Neural cell (in vitro differentiated cells): ENCODE measurements around the gene ABCG2. TPM values are rescaled to one million over a fixed set of nuclear protein-coding genes. Genes with fewer than 3 reads are reported as not detected.

Experiments
- H2AFZ ChIP-seq: fragments of 200-600, 300-800 bp; sonication (generic), shearing (Covaris generic); 2 replicates; pipeline ENCODE4 v1.6.0; 2014; ENCODE audit warnings: low read depth, mild to moderate bottlenecking, antibody characterized with exemption, low read length, moderate library complexity
- H3F3A ChIP-seq: fragments of 200-600 bp; shearing (Covaris generic); 2 replicates; pipeline ENCODE4 v1.6.1; 2016; ENCODE audit warnings: mild to moderate bottlenecking, moderate library complexity, mixed read lengths, antibody characterized with exemption, low read length; ENCODE audit not compliant: insufficient read depth, poor library complexity, severe bottlenecking
- H3K27ac ChIP-seq: fragments of 200-600, 300-800 bp; sonication (generic), shearing (Covaris generic); 2 replicates; pipeline ENCODE4 v1.5.1; 2014; ENCODE audit warnings: mild to moderate bottlenecking, low read length, moderate library complexity
- H3K27me3 ChIP-seq: fragments of 300-800, 200-600 bp; sonication (generic), shearing (Covaris generic); 2 replicates; pipeline ENCODE4 v1.6.0; 2014; ENCODE audit warnings: mild to moderate bottlenecking, low read depth, low read length, moderate library complexity; ENCODE audit not compliant: insufficient read depth
- H3K36me3 ChIP-seq: fragments of 300-800, 200-600 bp; sonication (generic), shearing (Covaris generic); 2 replicates; pipeline ENCODE4 v1.5.1; 2014; ENCODE audit warnings: mild to moderate bottlenecking, antibody characterized with exemption, low read length, moderate library complexity; ENCODE audit not compliant: insufficient read depth
- H3K4me2 ChIP-seq: fragments of 300-800, 200-600 bp; sonication (generic), shearing (Covaris generic); 2 replicates; pipeline ENCODE4 v1.6.0; 2014; ENCODE audit warnings: mild to moderate bottlenecking, low read length
- H3K4me3 ChIP-seq: fragments of 300-800, 200-600 bp; sonication (generic), shearing (Covaris generic); 2 replicates; pipeline ENCODE4 v1.5.1; 2014; ENCODE audit warnings: mild to moderate bottlenecking, low read length, moderate library complexity
- H3K79me2 ChIP-seq: fragments of 200-600 bp; shearing (Covaris generic); replicated peaks from 2 replicates; pipeline ENCODE4 v1.6.0; 2014; ENCODE audit warnings: mild to moderate bottlenecking, low read length, moderate library complexity; ENCODE audit not compliant: insufficient read depth
- H3K9ac ChIP-seq: fragments of 300-800, 200-600 bp; sonication (generic), shearing (Covaris generic); 2 replicates; pipeline ENCODE4 v1.6.1; 2016; ENCODE audit warnings: mild to moderate bottlenecking, low read length, mixed read lengths
- H3K9me2 ChIP-seq: fragments of 200-600 bp; shearing (Covaris generic); 2 replicates; pipeline ENCODE4 v1.6.1; 2016; ENCODE audit warnings: mild to moderate bottlenecking, low read length, mixed read lengths; ENCODE audit not compliant: insufficient read depth
- H3K9me3 ChIP-seq: fragments of 200-600, 300-800 bp; sonication (generic), shearing (Covaris generic); 2 replicates; pipeline ENCODE4 v1.6.1; 2016; ENCODE audit warnings: mild to moderate bottlenecking, mixed run types, low read length, moderate library complexity, mixed read lengths
- H4K20me1 ChIP-seq: fragments of 200-600 bp; shearing (Covaris generic); 2 replicates; pipeline ENCODE4 v1.6.1; 2016; ENCODE audit warnings: mild to moderate bottlenecking, mixed run types; ENCODE audit not compliant: insufficient read depth
- EP300 ChIP-seq: fragments of 450-650 bp; conservative IDR thresholded peaks from 2 replicates; pipeline ENCODE4 v1.6.1; 2014; ENCODE audit warnings: antibody characterized with exemption, mild to moderate bottlenecking, moderate library complexity; ENCODE audit not compliant: poor library complexity, severe bottlenecking
- EZH2 ChIP-seq: fragments of 200-600, 300-800 bp; shearing (Covaris generic), sonication (generic); IDR thresholded peaks from 2 replicates; pipeline ENCODE4 v1.6.1; 2014; ENCODE audit warnings: antibody characterized with exemption, low read length, borderline replicate concordance, mild to moderate bottlenecking; ENCODE audit not compliant: insufficient read depth, poor library complexity, severe bottlenecking
- MXI1 ChIP-seq: fragments of 450-650 bp; conservative IDR thresholded peaks from 2 replicates; pipeline ENCODE4 v1.6.1; 2014; ENCODE audit warnings: antibody characterized with exemption, mild to moderate bottlenecking; ENCODE audit not compliant: poor library complexity, severe bottlenecking
- POLR2AphosphoS5 ChIP-seq: IDR thresholded peaks from 2 replicates; pipeline ENCODE4 v1.6.1; 2012
- RAD21 ChIP-seq: fragments of 450-650 bp; conservative IDR thresholded peaks from 2 replicates; pipeline ENCODE4 v1.6.1; 2014; ENCODE audit warnings: antibody characterized with exemption, mild to moderate bottlenecking, moderate library complexity
- SMC3 ChIP-seq: fragments of 450-650 bp; conservative IDR thresholded peaks from 2 replicates; pipeline ENCODE4 v1.6.1; 2014; ENCODE audit warnings: antibody characterized with exemption, mild to moderate bottlenecking, moderate library complexity; ENCODE audit not compliant: poor library complexity
- TAF1 ChIP-seq: IDR thresholded peaks from 2 replicates; pipeline ENCODE4 v1.6.1; 2012; ENCODE audit warnings: low read depth
- polyA plus RNA-seq: library from polyadenylated mRNA; depleted of rRNA; stranded (reverse); fragments of >200 nt; gene quantifications from 2 replicates; pipeline ENCODE4 v1.2.3, GENCODE V29; 2014
- TF ChIP-seq, protein P1 (sequence below): IDR thresholded peaks from 2 replicates; pipeline ENCODE4 v1.6.1; 2012; ENCODE audit warnings: borderline replicate concordance
- TF ChIP-seq, protein P2 (sequence below): fragments of 450-650 bp; IDR thresholded peaks from 2 replicates; pipeline ENCODE4 v1.5.1; 2014; ENCODE audit warnings: antibody characterized with exemption, mild to moderate bottlenecking, moderate library complexity; ENCODE audit not compliant: poor library complexity, severe bottlenecking

The ABCG2 gene
- polyA plus RNA-seq, 1 donor from 2014 or later: not detected

DNA sequence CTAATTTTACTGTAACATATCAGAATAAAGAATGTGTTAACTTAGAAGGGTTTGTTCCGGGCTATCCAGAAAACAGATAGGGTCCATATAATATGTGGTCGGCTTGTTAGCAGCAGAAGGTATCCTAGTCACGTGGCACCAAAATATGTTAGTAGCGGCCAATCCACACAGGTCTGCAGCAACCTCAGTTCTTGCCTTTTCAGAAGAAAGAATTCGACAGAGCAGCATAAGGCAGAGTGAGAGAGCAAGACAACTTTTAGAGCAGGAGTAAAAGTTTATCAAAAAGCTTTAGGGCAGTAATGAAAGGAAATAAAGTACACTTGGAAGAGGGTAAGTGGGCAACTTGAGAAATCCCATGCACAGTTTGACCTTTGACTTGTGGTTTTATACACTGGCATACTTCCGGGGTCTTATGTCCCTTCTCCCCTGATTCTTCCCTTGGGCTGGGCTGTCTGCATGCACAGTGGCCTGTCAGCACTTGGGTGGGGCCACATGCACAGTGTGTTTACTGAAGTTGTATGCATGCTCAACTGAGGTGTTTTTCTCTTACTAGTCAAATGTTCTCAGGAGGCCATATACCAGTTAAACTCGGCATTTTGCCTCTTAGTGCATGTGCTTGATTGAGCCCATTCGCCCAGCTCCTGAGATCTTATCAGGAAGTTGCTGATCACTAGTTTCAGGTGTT, 37.0 kb upstream of the ABCG2 start:
- Histone ChIP-seq H3K9me2 (no peaks in the 10 kb centered on the region), H3K27ac (no peak overlapping the region)
- no peak for TF ChIP-seq EP300
- TF ChIP-seq SMC3: no peak
- TF ChIP-seq, protein P1, sequence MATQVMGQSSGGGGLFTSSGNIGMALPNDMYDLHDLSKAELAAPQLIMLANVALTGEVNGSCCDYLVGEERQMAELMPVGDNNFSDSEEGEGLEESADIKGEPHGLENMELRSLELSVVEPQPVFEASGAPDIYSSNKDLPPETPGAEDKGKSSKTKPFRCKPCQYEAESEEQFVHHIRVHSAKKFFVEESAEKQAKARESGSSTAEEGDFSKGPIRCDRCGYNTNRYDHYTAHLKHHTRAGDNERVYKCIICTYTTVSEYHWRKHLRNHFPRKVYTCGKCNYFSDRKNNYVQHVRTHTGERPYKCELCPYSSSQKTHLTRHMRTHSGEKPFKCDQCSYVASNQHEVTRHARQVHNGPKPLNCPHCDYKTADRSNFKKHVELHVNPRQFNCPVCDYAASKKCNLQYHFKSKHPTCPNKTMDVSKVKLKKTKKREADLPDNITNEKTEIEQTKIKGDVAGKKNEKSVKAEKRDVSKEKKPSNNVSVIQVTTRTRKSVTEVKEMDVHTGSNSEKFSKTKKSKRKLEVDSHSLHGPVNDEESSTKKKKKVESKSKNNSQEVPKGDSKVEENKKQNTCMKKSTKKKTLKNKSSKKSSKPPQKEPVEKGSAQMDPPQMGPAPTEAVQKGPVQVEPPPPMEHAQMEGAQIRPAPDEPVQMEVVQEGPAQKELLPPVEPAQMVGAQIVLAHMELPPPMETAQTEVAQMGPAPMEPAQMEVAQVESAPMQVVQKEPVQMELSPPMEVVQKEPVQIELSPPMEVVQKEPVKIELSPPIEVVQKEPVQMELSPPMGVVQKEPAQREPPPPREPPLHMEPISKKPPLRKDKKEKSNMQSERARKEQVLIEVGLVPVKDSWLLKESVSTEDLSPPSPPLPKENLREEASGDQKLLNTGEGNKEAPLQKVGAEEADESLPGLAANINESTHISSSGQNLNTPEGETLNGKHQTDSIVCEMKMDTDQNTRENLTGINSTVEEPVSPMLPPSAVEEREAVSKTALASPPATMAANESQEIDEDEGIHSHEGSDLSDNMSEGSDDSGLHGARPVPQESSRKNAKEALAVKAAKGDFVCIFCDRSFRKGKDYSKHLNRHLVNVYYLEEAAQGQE: no peak
- TF ChIP-seq POLR2AphosphoS5: no peak
- TF ChIP-seq, protein P2, sequence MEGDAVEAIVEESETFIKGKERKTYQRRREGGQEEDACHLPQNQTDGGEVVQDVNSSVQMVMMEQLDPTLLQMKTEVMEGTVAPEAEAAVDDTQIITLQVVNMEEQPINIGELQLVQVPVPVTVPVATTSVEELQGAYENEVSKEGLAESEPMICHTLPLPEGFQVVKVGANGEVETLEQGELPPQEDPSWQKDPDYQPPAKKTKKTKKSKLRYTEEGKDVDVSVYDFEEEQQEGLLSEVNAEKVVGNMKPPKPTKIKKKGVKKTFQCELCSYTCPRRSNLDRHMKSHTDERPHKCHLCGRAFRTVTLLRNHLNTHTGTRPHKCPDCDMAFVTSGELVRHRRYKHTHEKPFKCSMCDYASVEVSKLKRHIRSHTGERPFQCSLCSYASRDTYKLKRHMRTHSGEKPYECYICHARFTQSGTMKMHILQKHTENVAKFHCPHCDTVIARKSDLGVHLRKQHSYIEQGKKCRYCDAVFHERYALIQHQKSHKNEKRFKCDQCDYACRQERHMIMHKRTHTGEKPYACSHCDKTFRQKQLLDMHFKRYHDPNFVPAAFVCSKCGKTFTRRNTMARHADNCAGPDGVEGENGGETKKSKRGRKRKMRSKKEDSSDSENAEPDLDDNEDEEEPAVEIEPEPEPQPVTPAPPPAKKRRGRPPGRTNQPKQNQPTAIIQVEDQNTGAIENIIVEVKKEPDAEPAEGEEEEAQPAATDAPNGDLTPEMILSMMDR: no peak
- no peak for TF ChIP-seq TAF1

DNA sequence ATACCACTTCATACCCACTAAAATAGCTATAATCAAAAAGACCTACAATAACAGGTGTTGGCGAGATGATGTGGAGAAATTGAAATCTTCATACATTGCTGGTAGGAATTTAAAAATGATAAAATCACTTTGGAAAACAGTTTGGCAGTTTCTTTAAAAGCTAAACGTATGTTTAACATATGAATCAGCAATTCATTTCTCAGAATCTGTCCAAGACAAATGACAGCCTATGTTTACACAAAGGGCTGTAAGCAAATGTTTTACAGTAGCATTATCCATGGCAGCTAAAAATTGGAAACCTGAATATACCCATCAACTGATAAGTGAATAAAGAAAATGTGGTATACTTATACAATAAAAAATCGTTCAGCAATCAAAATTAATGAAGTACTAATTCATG, 33.0 kb upstream of the ABCG2 start:
- H3K36me3 ChIP-seq: no peaks in the 10 kb centered on the region
- no peak overlapping the region for H3K4me2 ChIP-seq
- no peak overlapping the region for H3K9ac ChIP-seq
- no peak overlapping the region for H3K4me3 ChIP-seq
- H3F3A ChIP-seq: no peaks in the 10 kb centered on the region
- no peak overlapping the region for H2AFZ ChIP-seq
- H3K27ac ChIP-seq: no peak overlapping the region
- H3K9me3 ChIP-seq: no peaks in the 10 kb centered on the region
- no peaks in the 10 kb centered on the region for H4K20me1 ChIP-seq
- no peaks in the 10 kb centered on the region for H3K9me2 ChIP-seq
- H3K27me3 ChIP-seq: no peaks in the 10 kb centered on the region
- H3K79me2 ChIP-seq: no peaks in the 10 kb centered on the region
- TF ChIP-seq TAF1 (no peak), MXI1 (no peak), EZH2 (no peak), EP300 (no peak), POLR2AphosphoS5 (no peak), RAD21 (no peak), SMC3 (no peak)
- TF ChIP-seq, protein P2: no peak
- TF ChIP-seq, protein P1: no peak

More for the DNA sequence above, 37.0 kb upstream of the ABCG2 start:
- H3K79me2 ChIP-seq: no peaks in the 10 kb centered on the region
- H4K20me1 ChIP-seq: no peaks in the 10 kb centered on the region
- H3K4me2 ChIP-seq: no peak overlapping the region
- no peaks in the 10 kb centered on the region for H3F3A ChIP-seq
- no peak overlapping the region for H3K9ac ChIP-seq
- no peaks in the 10 kb centered on the region for H3K36me3 ChIP-seq
- no peak overlapping the region for H3K4me3 ChIP-seq
- no peaks in the 10 kb centered on the region for H3K9me3 ChIP-seq
- H2AFZ ChIP-seq: no peak overlapping the region
- H3K27me3 ChIP-seq: no peaks in the 10 kb centered on the region
